ENCODE measurements around the gene TMEM244.

DNA sequence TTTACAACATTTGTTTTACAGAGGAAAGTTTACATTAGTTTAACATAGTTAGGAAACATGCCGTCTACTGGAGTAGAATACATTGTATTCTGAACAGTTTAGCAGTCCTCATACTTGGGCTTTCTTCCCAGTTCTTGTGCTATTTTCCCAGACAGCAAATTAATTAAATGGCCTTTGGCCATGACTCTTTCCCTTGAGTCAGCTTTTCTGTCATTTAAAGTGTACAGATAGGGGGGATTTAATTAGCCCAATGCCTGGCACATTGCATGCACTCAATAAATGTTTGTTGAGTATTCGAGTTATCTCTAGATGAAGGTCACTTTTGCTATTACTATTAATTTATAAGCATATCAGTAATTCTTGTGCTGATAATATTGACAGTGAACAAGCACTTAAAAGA is 1.6 kb downstream of the TMEM244 start:
- TF ChIP-seq EZH2 (IDR thresholded peaks at IDR 0.05; ENCODE audit: low read length, unreplicated experiment) = no peak
- TF ChIP-seq, protein P1, sequence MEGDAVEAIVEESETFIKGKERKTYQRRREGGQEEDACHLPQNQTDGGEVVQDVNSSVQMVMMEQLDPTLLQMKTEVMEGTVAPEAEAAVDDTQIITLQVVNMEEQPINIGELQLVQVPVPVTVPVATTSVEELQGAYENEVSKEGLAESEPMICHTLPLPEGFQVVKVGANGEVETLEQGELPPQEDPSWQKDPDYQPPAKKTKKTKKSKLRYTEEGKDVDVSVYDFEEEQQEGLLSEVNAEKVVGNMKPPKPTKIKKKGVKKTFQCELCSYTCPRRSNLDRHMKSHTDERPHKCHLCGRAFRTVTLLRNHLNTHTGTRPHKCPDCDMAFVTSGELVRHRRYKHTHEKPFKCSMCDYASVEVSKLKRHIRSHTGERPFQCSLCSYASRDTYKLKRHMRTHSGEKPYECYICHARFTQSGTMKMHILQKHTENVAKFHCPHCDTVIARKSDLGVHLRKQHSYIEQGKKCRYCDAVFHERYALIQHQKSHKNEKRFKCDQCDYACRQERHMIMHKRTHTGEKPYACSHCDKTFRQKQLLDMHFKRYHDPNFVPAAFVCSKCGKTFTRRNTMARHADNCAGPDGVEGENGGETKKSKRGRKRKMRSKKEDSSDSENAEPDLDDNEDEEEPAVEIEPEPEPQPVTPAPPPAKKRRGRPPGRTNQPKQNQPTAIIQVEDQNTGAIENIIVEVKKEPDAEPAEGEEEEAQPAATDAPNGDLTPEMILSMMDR (conservative IDR thresholded peaks at IDR 0.05; ENCODE audit: low read depth, low read length) = no peak
